HepG2 (cell line): ENCODE data around the gene MPV17L2. TPM values are rescaled to one million over a fixed set of nuclear protein-coding genes. Genes with fewer than 3 reads are reported as not detected.

Experiments
- BRD4 ChIP-seq: sonication (generic); formaldehyde crosslinking; IDR thresholded peaks from 2 replicates; pipeline ENCODE4 v1.4.0; 2020; ENCODE audit warnings: missing genetic modification reagents
- CBX2 ChIP-seq, 2 experiments: fragments of 200-600 bp in 1 of 2; sonication (generic); formaldehyde crosslinking in 1 of 2; IDR thresholded peaks; 2 replicates each; pipeline versions ENCODE4 v1.7.0 to v1.8.1; 2018 to 2022; ENCODE audit warnings: low read depth in 2 of 2, low read length in 1 of 2, mild to moderate bottlenecking in 1 of 2, missing genetic modification reagents in 1 of 2
- MIER3 ChIP-seq: IDR thresholded peaks from 2 replicates; pipeline ENCODE4 v1.6.1; 2016; ENCODE audit warnings: missing compliant biosample characterization, borderline replicate concordance
- PBX3 ChIP-seq: sonication (generic); formaldehyde crosslinking; IDR thresholded peaks from 2 replicates; pipeline ENCODE4 v1.8.1; 2023; ENCODE audit warnings: missing genetic modification reagents, inconsistent platforms, borderline replicate concordance
- PCBP2 ChIP-seq: fragments of 200-400 bp; formaldehyde crosslinking; optimal IDR thresholded peaks from 2 replicates; pipeline ENCODE3; 2018; ENCODE audit warnings: low read length, low read depth; ENCODE audit not compliant: poor library complexity, severe bottlenecking
- POLR2AphosphoS2 ChIP-seq: IDR thresholded peaks from 2 replicates; pipeline ENCODE4 v1.6.1; 2011; ENCODE audit warnings: low read depth, low read length, improper control_type of control experiment
- RBAK ChIP-seq: sonication (generic); formaldehyde crosslinking; IDR thresholded peaks from 2 replicates; pipeline ENCODE4 v1.5.1; 2020; ENCODE audit warnings: mild to moderate bottlenecking, missing genetic modification reagents
- RBM22 ChIP-seq: fragments of 200-400 bp; formaldehyde crosslinking; optimal IDR thresholded peaks from 2 replicates; pipeline ENCODE3; 2017; ENCODE audit warnings: mild to moderate bottlenecking, low read length, moderate library complexity
- RELA ChIP-seq: sonication (generic); formaldehyde crosslinking; IDR thresholded peaks from 2 replicates; pipeline ENCODE4 v1.4.0; 2020; ENCODE audit warnings: missing genetic modification reagents
- SRSF9 ChIP-seq: fragments of 200-400 bp; formaldehyde crosslinking; IDR thresholded peaks from 2 replicates; pipeline ENCODE4 v1.6.1; 2018; ENCODE audit warnings: borderline replicate concordance, mild to moderate bottlenecking, low read depth, low read length; ENCODE audit not compliant: insufficient read depth, poor library complexity, severe bottlenecking
- TBX2 ChIP-seq: sonication (generic); formaldehyde crosslinking; IDR thresholded peaks from 2 replicates; pipeline ENCODE4 v1.5.0; 2020; ENCODE audit warnings: missing genetic modification reagents, mild to moderate bottlenecking, borderline replicate concordance
- ZBTB49 ChIP-seq: sonication (generic); formaldehyde crosslinking; IDR thresholded peaks from 2 replicates; pipeline ENCODE4 v1.4.0; 2020; ENCODE audit warnings: missing genetic modification reagents, borderline replicate concordance
- ZNF124 ChIP-seq: sonication (generic); formaldehyde crosslinking; IDR thresholded peaks from 2 replicates; pipeline ENCODE4 v1.4.0; 2020; ENCODE audit warnings: missing genetic modification reagents
- ZNF17 ChIP-seq: sonication (generic); formaldehyde crosslinking; IDR thresholded peaks from 2 replicates; pipeline ENCODE4 v1.5.0; 2020; ENCODE audit warnings: mild to moderate bottlenecking, missing genetic modification reagents
- ZNF513 ChIP-seq: sonication (generic); formaldehyde crosslinking; conservative IDR thresholded peaks from 2 replicates; pipeline ENCODE4 v1.5.0; 2020; ENCODE audit warnings: missing genetic modification reagents
- ZNF678 ChIP-seq: sonication (generic); formaldehyde crosslinking; IDR thresholded peaks from 2 replicates; pipeline ENCODE4 v1.4.0; 2020; ENCODE audit warnings: mild to moderate bottlenecking, missing genetic modification reagents
- ZNF687 ChIP-seq: sonication (generic); formaldehyde crosslinking; IDR thresholded peaks from 2 replicates; pipeline ENCODE4 v1.5.1; 2020; ENCODE audit warnings: mild to moderate bottlenecking, missing genetic modification reagents, moderate library complexity
- ZNF766 ChIP-seq: sonication (generic); formaldehyde crosslinking; IDR thresholded peaks from 2 replicates; pipeline ENCODE4 v1.5.0; 2020; ENCODE audit warnings: missing genetic modification reagents, borderline replicate concordance
- ZNF792 ChIP-seq: IDR thresholded peaks from 2 replicates; pipeline ENCODE4 v1.6.1; 2016
- polyA plus RNA-seq, 8 experiments: library from polyadenylated mRNA; depleted of rRNA in 3 of 8; stranded (reverse) in 7 of 8; unstranded in 1 of 8; fragments of >200 nt; fragmentation: Illumina TruSeq in 4 of 8; extraction: Trizol in 4 of 8; gene quantifications; 2 replicates each; pipeline versions ENCODE4 v1.2.1 to v1.2.3, GENCODE V29; 2011 to 2016; ENCODE audit warnings: low read depth in 4 of 8, missing spikeins in 1 of 8, mixed read lengths in 1 of 8; ENCODE audit not compliant: insufficient read depth in 1 of 8
- total RNA-seq, 5 experiments: library from RNA; depleted of rRNA; stranded (reverse); fragments of >200 nt; fragmentation: Illumina TruSeq; extraction: Trizol; gene quantifications; 2 replicates each; pipeline ENCODE4 v1.2.3, GENCODE V29; 2016; ENCODE audit warnings: low read depth in 1 of 5

MPV17L2 gene
- total and polyA plus RNA-seq, 2 of the 13 experiments (the other 11 are each of a cell fraction or from before 2014, with no cell fraction given) = 13.6 to 16.7 TPM

GRCh38 chr19:18221815-18222725 is 29.1 kb downstream of the MPV17L2 start (continued):
- TF ChIP-seq ZNF687 (CRISPR knock-in tag) (peak; percentile 74), PBX3 (CRISPR knock-in tag) (no peak), POLR2AphosphoS2 (no peak), ZNF513 (CRISPR knock-in tag) (no peak), ZNF766 (CRISPR knock-in tag) (no peak), TBX2 (CRISPR knock-in tag) (peak; percentile 43; the same call in 1 of the 2 replicates), ZNF792 (peak; percentile 48; the same call in 1 of the 2 replicates), MIER3 (CRISPR knock-in tag) (no peak), ZBTB49 (CRISPR knock-in tag) (no peak), CBX2 (IDR thresholded peaks at IDR 0.05; ENCODE audit: low read depth, low read length) (no peak), CBX2 (CRISPR knock-in tag; IDR thresholded peaks at IDR 0.05; ENCODE audit: low read depth) (no peak), RBM22 (no peak), PCBP2 (no peak), ZNF678 (no peak), ZNF124 (CRISPR knock-in tag) (no peak), RELA (no peak), ZNF17 (CRISPR knock-in tag) (no peak), BRD4 (CRISPR knock-in tag) (0 out of 2 replicates have a peak, but pooled peaks have one; percentile 37), SRSF9 (no peak), RBAK (no peak)
